ENCODE results near the gene POU2AF2. TPM values are rescaled to one million over a fixed set of nuclear protein-coding genes. Genes with fewer than 3 reads are reported as not detected.

Gene POU2AF2
- total RNA-seq, 4 donors from 2014 or later, result 0.78 to 4.2 (median 2.0) TPM

GRCh38 chr11:111307472-111308108, 62.1 kb downstream of the POU2AF2 start:
- Histone ChIP-seq H3K4me3 (no peak overlapping the region), H3K27me3 (no peaks in the 10 kb centered on the region), H3K36me3 (no peaks in the 10 kb centered on the region), H3K4me1 (peaks cover 0 to 7% (median 6%) of the 10 kb centered on the region in 4 donors), H3K27ac (no peak overlapping the region), H3K9me3 (no peaks in the 10 kb centered on the region)
- TF ChIP-seq EP300 (IDR thresholded peaks at IDR 0.05), result no peak
- TF ChIP-seq CTCF (IDR thresholded peaks at IDR 0.05), result no peak
- TF ChIP-seq POLR2A (IDR thresholded peaks at IDR 0.05), result no peak
- no peak for DNase-seq (ENCODE audit: low spot score in 2 of 2)
- WGBS, 2 donors, result 80 to 88% methylated on average over 3 of the region's 3 CpGs

- no peak overlapping the region for H3K4me3 ChIP-seq
- H3K27me3 ChIP-seq, result no peaks in the 10 kb centered on the region
- H3K36me3 ChIP-seq, result no peaks in the 10 kb centered on the region
- no peak overlapping the region for H3K27ac ChIP-seq
- peaks cover 0 to 5% (median 2%) of the 10 kb centered on the region in 4 donors for H3K4me1 ChIP-seq
- TF ChIP-seq EP300 (IDR thresholded peaks at IDR 0.05) (no peak), CTCF (IDR thresholded peaks at IDR 0.05) (no peak)
- 65 to 73% methylated on average over 7 of the region's 7 CpGs for WGBS, 2 donors
- DNase-seq (ENCODE audit: low spot score in 2 of 2), result no peak
- H3K9me3 ChIP-seq, result no peaks in the 10 kb centered on the region
Measured at GRCh38 chr11:111308140-111308539, 62.6 kb downstream of the POU2AF2 start.

GRCh38 chr11:111309215-111309915, 63.8 kb downstream of the POU2AF2 start:
- Histone ChIP-seq H3K4me3 (no peak overlapping the region), H3K4me1 (no peaks in the 10 kb centered on the region), H3K27me3 (no peaks in the 10 kb centered on the region), H3K36me3 (no peaks in the 10 kb centered on the region), H3K9me3 (no peaks in the 10 kb centered on the region), H3K27ac (no peak overlapping the region)
- TF ChIP-seq EP300 (IDR thresholded peaks at IDR 0.05) (no peak), CTCF (IDR thresholded peaks at IDR 0.05) (no peak), POLR2A (IDR thresholded peaks at IDR 0.05) (no peak)
- WGBS, 2 donors, result 78 to 89% methylated on average over 5 of the region's 5 CpGs
- no peak for DNase-seq (ENCODE audit: low spot score in 2 of 2)

- Histone ChIP-seq H3K36me3 (no peaks in the 10 kb centered on the region), H3K9me3 (no peaks in the 10 kb centered on the region), H3K4me1 (no peaks in the 10 kb centered on the region), H3K27ac (no peak overlapping the region), H3K4me3 (no peak overlapping the region), H3K27me3 (no peaks in the 10 kb centered on the region)
- DNase-seq (ENCODE audit: low spot score in 2 of 2), result no peak
- no peak for TF ChIP-seq POLR2A (IDR thresholded peaks at IDR 0.05)
- no peak for TF ChIP-seq EP300 (IDR thresholded peaks at IDR 0.05)
- TF ChIP-seq CTCF (IDR thresholded peaks at IDR 0.05), result no peak
- WGBS, 2 donors, result 73% methylated on average over 3 of the region's 3 CpGs
Measured at GRCh38 chr11:111310088-111310487, 64.6 kb downstream of the POU2AF2 start.

GRCh38 chr11:111310723-111311122, 65.2 kb downstream of the POU2AF2 start:
- Histone ChIP-seq H3K27ac (no peak overlapping the region), H3K27me3 (no peaks in the 10 kb centered on the region), H3K36me3 (no peaks in the 10 kb centered on the region), H3K4me1 (no peaks in the 10 kb centered on the region), H3K9me3 (no peaks in the 10 kb centered on the region), H3K4me3 (no peak overlapping the region)
- WGBS, 2 donors, result 82 to 90% methylated on average over 6 of the region's 6 CpGs
- no peak for DNase-seq (ENCODE audit: low spot score in 2 of 2)
- TF ChIP-seq EP300 (IDR thresholded peaks at IDR 0.05), result no peak
- no peak for TF ChIP-seq CTCF (IDR thresholded peaks at IDR 0.05)
- TF ChIP-seq POLR2A (IDR thresholded peaks at IDR 0.05), result no peak

Measured in tibial nerve (tissue), 4 donors.